Tibial artery (tissue), 4 donors: ENCODE measurements around the gene ERCC2.
"Not testable (repeated sequence)": the region's sequence is repeated elsewhere in the genome, so short reads cannot be mapped to it uniquely, and the experiment has no call there.

ENCODE experiments used
- DNase-seq, 2 donors: peaks; one replicate each; pipeline ENCODE4 v3.0.0-alpha.2; 2019
- H3K27ac ChIP-seq, 2 donors: fragments of 200-600 bp; sonication (generic) in 1 of 2; 1 replicate in 1 of 2; 2 replicates in 1 of 2; pipeline ENCODE4 v1.5.1; 2018 to 2019; ENCODE audit warnings: mild to moderate bottlenecking in 1 of 2
- H3K27me3 ChIP-seq, 2 donors: fragments of 200-600 bp; sonication (generic) in 1 of 2; one replicate each; pipeline versions ENCODE4 v1.5.1 to v1.6.0; 2016 to 2019
- H3K36me3 ChIP-seq, 3 donors: fragments of 200-600 bp; sonication (generic) in 2 of 3; one replicate each; pipeline ENCODE4 v1.5.1; 2016 to 2019; ENCODE audit warnings: mild to moderate bottlenecking in 2 of 3
- H3K4me1 ChIP-seq, 4 donors: fragments of 200-600 bp; sonication (generic) in 2 of 4; 1 replicate in 3 of 4; 2 replicates in 1 of 4; pipeline ENCODE4 v1.5.1; 2016 to 2019
- H3K4me3 ChIP-seq, 2 donors: fragments of 200-600 bp; sonication (generic) in 1 of 2; 1 replicate in 1 of 2; 2 replicates in 1 of 2; pipeline ENCODE4 v1.5.1; 2018 to 2019; ENCODE audit warnings: mild to moderate bottlenecking in 2 of 2
- H3K9me3 ChIP-seq, 3 donors: fragments of 200-600 bp; sonication (generic) in 1 of 3; one replicate each; pipeline ENCODE4 v1.5.1; 2016 to 2019
- intact Hi-C: fragments of 100-400 bp; cut with DNase I; formaldehyde crosslinking; loops from one replicate; pipeline ENCODE4 v1.15.0; 2023; ENCODE audit warnings: low total_unique reads
- TF ChIP-seq, protein P1 (sequence below), 2 experiments: fragments of 200-600 bp in 1 of 2; fragments of 450-650 bp in 1 of 2; IDR thresholded peaks; one replicate each; pipeline ENCODE4 v1.5.1; 2017 to 2019; ENCODE audit warnings: antibody characterized with exemption in 2 of 2, mild to moderate bottlenecking in 1 of 2, moderate library complexity in 1 of 2

ERCC2 gene

DNA sequence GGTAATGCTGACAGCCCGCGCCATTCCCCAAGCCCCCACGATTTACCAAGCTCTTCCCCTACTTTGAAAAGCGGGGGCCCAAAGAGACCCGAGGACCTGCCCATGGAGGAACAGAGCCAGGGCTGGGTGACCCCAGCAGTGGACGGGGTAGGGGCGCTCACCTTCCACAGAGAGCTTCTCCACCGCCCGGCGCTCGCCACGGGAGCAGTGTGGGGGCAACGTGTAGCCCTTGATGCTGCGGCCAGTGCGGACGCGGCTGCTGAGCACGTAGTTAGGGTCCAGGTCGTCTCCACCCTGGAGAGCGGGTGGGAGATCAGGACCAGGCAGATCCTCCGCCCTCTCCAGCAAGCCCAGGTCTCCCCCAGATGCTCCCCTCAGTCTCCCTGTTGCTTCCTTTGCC, 55.1 kb downstream of the ERCC2 start:
- H3K36me3 ChIP-seq: no peaks in the 10 kb centered on the region
- H3K9me3 ChIP-seq: no peaks in the 10 kb centered on the region
- H3K27me3 ChIP-seq: peaks cover 0 to 45% of the 10 kb centered on the region in 2 donors
- intact Hi-C loops: no loop called here
- DNase-seq: no peak
- H3K4me1 ChIP-seq: no peaks in the 10 kb centered on the region
- TF ChIP-seq, protein P1, sequence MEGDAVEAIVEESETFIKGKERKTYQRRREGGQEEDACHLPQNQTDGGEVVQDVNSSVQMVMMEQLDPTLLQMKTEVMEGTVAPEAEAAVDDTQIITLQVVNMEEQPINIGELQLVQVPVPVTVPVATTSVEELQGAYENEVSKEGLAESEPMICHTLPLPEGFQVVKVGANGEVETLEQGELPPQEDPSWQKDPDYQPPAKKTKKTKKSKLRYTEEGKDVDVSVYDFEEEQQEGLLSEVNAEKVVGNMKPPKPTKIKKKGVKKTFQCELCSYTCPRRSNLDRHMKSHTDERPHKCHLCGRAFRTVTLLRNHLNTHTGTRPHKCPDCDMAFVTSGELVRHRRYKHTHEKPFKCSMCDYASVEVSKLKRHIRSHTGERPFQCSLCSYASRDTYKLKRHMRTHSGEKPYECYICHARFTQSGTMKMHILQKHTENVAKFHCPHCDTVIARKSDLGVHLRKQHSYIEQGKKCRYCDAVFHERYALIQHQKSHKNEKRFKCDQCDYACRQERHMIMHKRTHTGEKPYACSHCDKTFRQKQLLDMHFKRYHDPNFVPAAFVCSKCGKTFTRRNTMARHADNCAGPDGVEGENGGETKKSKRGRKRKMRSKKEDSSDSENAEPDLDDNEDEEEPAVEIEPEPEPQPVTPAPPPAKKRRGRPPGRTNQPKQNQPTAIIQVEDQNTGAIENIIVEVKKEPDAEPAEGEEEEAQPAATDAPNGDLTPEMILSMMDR (IDR thresholded peaks at IDR 0.05): no peak
- no peak overlapping the region for H3K27ac ChIP-seq
- no peak overlapping the region for H3K4me3 ChIP-seq

DNA sequence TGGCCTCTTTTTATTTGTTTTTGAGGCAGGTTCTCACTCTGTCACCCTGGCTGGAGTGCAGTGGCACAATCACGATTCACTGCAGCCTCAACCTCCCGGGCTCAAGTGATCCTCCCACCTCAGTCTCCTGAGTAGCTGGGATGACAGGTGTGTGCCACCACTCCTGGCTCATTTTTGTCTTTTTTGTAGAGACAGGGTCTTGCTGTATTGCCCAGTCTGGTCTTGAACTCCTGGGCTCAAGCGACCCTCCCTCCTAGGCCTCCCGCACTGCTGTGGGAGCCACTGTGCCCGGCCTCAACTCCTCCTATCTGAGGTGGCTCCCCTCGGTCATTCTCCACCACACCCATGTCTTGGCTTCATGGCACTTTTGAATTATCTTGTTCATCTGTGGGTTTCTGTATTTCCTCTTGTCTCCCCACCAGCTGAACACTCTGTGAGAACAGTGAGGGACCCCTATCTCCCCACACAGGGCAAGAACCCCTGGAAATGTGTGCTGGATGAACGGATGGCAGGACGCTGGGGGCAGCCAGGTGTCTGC, 55.6 kb downstream of the ERCC2 start:
- Histone ChIP-seq H3K36me3 (no peaks in the 10 kb centered on the region), H3K9me3 (no peaks in the 10 kb centered on the region), H3K27ac (no peak overlapping the region), H3K27me3 (peaks cover 0 to 45% of the 10 kb centered on the region in 2 donors), H3K4me3 (no peak overlapping the region), H3K4me1 (no peaks in the 10 kb centered on the region)
- intact Hi-C loops: no loop called here
- TF ChIP-seq, protein P1 (IDR thresholded peaks at IDR 0.05): no peak
- no peak for DNase-seq

DNA sequence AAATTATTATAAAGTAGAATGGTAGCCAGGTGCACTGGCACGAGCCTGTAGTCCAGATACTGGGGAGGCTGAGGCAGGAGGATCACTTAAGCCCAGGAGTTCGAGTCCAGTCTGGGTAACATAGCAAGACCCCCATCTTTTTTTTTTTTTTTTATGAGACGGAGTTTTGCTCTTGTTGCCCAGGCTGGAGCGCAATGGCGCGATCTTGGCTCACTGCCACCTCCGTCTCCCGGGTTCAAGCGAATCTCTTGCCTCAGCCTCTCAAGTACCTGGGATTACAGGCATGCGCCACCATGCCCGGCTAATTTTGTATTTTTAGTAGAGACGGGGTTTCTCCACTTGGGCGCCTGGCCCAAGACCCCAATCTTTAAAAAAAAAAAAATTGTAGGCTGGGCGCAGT, 58.1 kb downstream of the ERCC2 start:
- H3K36me3 ChIP-seq, intact Hi-C loops, H3K4me1 ChIP-seq, H3K4me3 ChIP-seq, H3K27ac ChIP-seq, DNase-seq, H3K9me3 ChIP-seq: not testable (repeated sequence)
- peaks cover 0 to 31% of the 10 kb centered on the region in 2 donors for H3K27me3 ChIP-seq

DNA sequence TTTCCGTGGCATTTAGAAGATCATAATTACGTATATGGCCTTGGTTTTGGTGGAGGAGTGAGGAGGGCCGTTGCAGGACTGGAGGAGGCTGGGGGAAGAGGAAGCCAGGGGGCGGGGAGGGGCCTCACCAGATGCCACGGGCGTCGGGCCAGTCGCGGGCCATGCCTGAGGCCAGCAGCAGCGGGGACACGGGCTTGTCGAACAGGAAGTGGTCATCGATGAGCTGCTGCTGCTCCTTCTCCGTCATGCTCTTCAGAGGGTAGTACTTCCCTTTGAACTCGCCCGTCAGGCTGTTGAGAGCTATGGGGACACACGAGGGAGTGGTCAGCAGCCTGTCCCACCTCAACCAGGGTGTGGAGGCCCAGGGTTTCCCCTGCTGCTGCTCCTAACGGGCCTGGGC, 58.8 kb downstream of the ERCC2 start:
- intact Hi-C loops: no loop called here
- DNase-seq: no peak
- Histone ChIP-seq H3K27ac (no peak overlapping the region), H3K36me3 (no peaks in the 10 kb centered on the region), H3K9me3 (no peaks in the 10 kb centered on the region), H3K4me1 (no peaks in the 10 kb centered on the region), H3K27me3 (peaks cover 0 to 31% of the 10 kb centered on the region in 2 donors), H3K4me3 (no peak overlapping the region)
- TF ChIP-seq, protein P1 (IDR thresholded peaks at IDR 0.05): no peak

DNA sequence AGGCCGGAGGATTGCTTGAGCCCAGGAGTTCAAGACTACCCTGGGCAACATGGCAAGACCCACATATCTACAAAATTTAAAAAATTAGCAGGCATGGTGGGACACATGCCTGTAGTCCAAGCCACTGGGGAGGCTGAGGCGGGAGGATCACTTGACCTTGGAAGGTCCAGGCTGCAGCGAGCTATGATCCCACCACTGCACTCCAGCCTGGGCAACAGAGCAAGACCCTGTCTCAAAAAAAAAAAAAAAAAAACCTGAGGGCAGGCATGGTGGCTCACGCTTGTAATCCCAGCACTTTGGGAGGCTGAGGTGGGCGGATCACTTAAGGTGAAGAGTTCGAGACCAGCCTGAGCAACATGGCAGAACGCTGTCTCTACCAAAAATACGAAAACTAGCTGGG, 61.1 kb downstream of the ERCC2 start:
- H3K4me3 ChIP-seq, H3K9me3 ChIP-seq, intact Hi-C loops, H3K36me3 ChIP-seq, H3K27ac ChIP-seq, H3K4me1 ChIP-seq, DNase-seq: not testable (repeated sequence)
- peaks cover 0 to 19% of the 10 kb centered on the region in 2 donors for H3K27me3 ChIP-seq

DNA sequence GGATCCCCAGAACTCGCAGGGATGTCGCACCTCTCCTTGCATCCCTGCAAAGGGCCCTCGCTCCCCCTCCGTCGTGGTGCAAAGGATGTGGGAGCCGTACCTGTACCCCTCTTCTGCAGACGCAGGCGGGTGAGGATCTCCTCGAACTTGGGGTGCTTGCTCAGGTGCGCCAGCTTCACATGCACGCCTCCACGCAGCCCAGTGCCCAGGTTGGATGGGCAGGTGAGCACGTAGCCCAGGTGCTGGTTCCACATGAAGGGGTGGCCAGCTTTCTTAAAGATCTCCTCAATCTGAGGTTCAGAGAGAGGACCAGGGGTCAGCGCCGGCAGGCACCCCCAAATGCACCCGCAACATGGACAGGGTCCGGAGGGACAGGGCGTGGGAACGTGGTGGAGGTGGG, 63.0 kb downstream of the ERCC2 start:
- peaks cover 0 to 14% of the 10 kb centered on the region in 2 donors for H3K27me3 ChIP-seq
- no peaks in the 10 kb centered on the region for H3K4me1 ChIP-seq
- no peak overlapping the region for H3K4me3 ChIP-seq
- H3K9me3 ChIP-seq: peaks cover 0 to 4% (median 0%) of the 10 kb centered on the region in 3 donors
- TF ChIP-seq, protein P1 (IDR thresholded peaks at IDR 0.05): no peak
- intact Hi-C loops: no loop called here
- H3K36me3 ChIP-seq: peaks cover 3 to 7% (median 7%) of the 10 kb centered on the region in 3 donors
- no peak for DNase-seq
- no peak overlapping the region for H3K27ac ChIP-seq

DNA sequence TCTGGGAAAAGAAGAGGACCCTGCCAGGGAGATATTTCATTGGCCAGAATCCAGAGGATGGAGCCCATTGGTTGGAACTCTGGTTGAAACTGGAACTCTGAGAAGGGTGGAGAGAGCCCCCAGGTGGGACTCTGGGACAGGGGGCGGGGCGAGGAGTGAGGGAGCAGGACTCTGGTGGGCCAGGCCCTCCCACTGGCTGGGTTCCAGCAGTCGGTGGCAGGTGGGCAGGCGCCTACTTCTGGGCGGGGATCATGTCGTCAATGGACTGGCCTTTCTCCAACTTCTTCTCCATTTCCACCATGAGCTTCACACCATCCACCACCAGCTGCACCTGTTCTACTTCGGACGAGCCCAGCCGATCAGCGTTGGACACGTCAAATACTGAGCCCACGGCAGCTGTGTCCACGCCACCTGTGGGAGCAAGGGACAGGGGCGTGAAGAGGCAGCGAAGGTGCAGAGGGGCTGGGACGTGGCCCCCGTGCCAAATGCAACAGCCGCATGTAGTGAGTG, 63.8 kb downstream of the ERCC2 start:
- H3K36me3 ChIP-seq: peaks cover 3 to 15% (median 13%) of the 10 kb centered on the region in 3 donors
- TF ChIP-seq, protein P1 (IDR thresholded peaks at IDR 0.05): no peak
- no peaks in the 10 kb centered on the region for H3K4me1 ChIP-seq
- intact Hi-C loops: no loop called here
- H3K9me3 ChIP-seq: peaks cover 0 to 4% (median 0%) of the 10 kb centered on the region in 3 donors
- H3K27ac ChIP-seq: no peak overlapping the region
- H3K27me3 ChIP-seq: peaks cover 0 to 8% of the 10 kb centered on the region in 2 donors
- H3K4me3 ChIP-seq: no peak overlapping the region
- DNase-seq: no peak
